SK-N-SH (cell line): ENCODE results near the gene FMO5. TPM values are rescaled to one million over a fixed set of nuclear protein-coding genes. Genes with fewer than 3 reads are reported as not detected.

Source experiments
- CTCF ChIA-PET: fragments of 300-600, 350-600 bp; formaldehyde crosslinking; extraction: SDS; loops from one replicate; lab custom pipeline; 2021; lab: Yijun Ruan, JAX
- POLR2A ChIA-PET: fragments of 350-600 bp; sonication (Branson Sonifier 250); formaldehyde crosslinking; extraction: SDS; loops from one replicate; lab custom pipeline; 2020; ENCODE audit warnings: antibody characterized with exemption, inconsistent platforms; lab: Yijun Ruan, JAX
- DNase-seq: peaks from one replicate; pipeline ENCODE4 v3.0.0; 2012
- H2AFZ ChIP-seq: fragments of 200-600 bp; sonication (generic); 2 replicates; pipeline ENCODE4 v1.8.1; 2016; ENCODE audit warnings: antibody characterized with exemption, mild to moderate bottlenecking, low read depth
- H3F3A ChIP-seq: fragments of 200-600 bp; sonication (generic); replicated peaks from 2 replicates; pipeline ENCODE3; 2016; ENCODE audit warnings: antibody characterized with exemption, mild to moderate bottlenecking; ENCODE audit not compliant: insufficient read depth
- H3K27ac ChIP-seq, 2 experiments: fragments of 200-500 bp in 1 of 2; fragments of 200-600 bp in 1 of 2; sonication (Bioruptor generic) in 1 of 2; sonication (generic), shearing (Covaris generic) in 1 of 2; 2 replicates each; pipeline versions ENCODE4 v1.5.1 to v1.6.1; 2014 to 2016; ENCODE audit warnings: low read depth in 2 of 2, inconsistent platforms in 1 of 2, low read length in 1 of 2, mild to moderate bottlenecking in 1 of 2, mixed read lengths in 1 of 2
- H3K27me3 ChIP-seq: fragments of 200-600 bp; sonication (generic), shearing (Covaris generic); 2 replicates; pipeline ENCODE4 v1.6.1; 2016; ENCODE audit warnings: mixed run types; ENCODE audit not compliant: insufficient read depth
- H3K36me3 ChIP-seq, 2 experiments: fragments of 200-500 bp in 1 of 2; fragments of 200-600 bp in 1 of 2; sonication (Bioruptor generic) in 1 of 2; sonication (generic) in 1 of 2; replicated peaks in 1 of 2; 2 replicates each; pipeline versions ENCODE3 to v1.5.1; 2014 to 2016; ENCODE audit warnings: low read length in 1 of 2, mild to moderate bottlenecking in 1 of 2; ENCODE audit not compliant: insufficient read depth in 2 of 2, control insufficient read depth in 1 of 2
- H3K4me1 ChIP-seq, 2 experiments: fragments of 200-500 bp in 1 of 2; fragments of 200-600 bp in 1 of 2; sonication (Bioruptor generic) in 1 of 2; sonication (generic), shearing (Covaris generic) in 1 of 2; 2 replicates each; pipeline versions ENCODE4 v1.5.1 to v1.6.1; 2014 to 2016; ENCODE audit warnings: low read depth in 1 of 2, low read length in 1 of 2, mixed run types in 1 of 2; ENCODE audit not compliant: insufficient read depth in 2 of 2, control insufficient read depth in 1 of 2
- H3K4me2 ChIP-seq: fragments of 200-600 bp; sonication (generic), shearing (Covaris generic); 2 replicates; pipeline ENCODE4 v1.6.1; 2017; ENCODE audit warnings: mixed run types
- H3K4me3 ChIP-seq, 2 experiments: fragments of 200-500 bp in 1 of 2; fragments of 200-600 bp in 1 of 2; sonication (Bioruptor generic) in 1 of 2; sonication (generic), shearing (Covaris generic) in 1 of 2; 2 replicates each; pipeline versions ENCODE4 v1.5.1 to v1.8.1; 2014 to 2016; ENCODE audit warnings: low read depth in 2 of 2, inconsistent platforms in 1 of 2, low read length in 1 of 2, mild to moderate bottlenecking in 1 of 2, mixed read lengths in 1 of 2, moderate library complexity in 1 of 2
- H3K79me2 ChIP-seq: fragments of 200-600 bp; sonication (generic); 2 replicates; pipeline ENCODE4 v1.8.1; 2017; ENCODE audit warnings: mild to moderate bottlenecking; ENCODE audit not compliant: insufficient read depth
- H3K9ac ChIP-seq: fragments of 200-600 bp; sonication (generic); 2 replicates; pipeline ENCODE4 v1.6.1; 2017; ENCODE audit warnings: mixed run types
- H3K9me2 ChIP-seq: fragments of 200-600 bp; sonication (generic); 2 replicates; pipeline ENCODE4 v1.6.1; 2017; ENCODE audit warnings: mixed run types
- H3K9me3 ChIP-seq: fragments of 200-600 bp; sonication (generic); 2 replicates; pipeline ENCODE4 v1.6.1; 2017; ENCODE audit warnings: mixed run types, mild to moderate bottlenecking, moderate library complexity
- H4K20me1 ChIP-seq: fragments of 200-600 bp; sonication (generic); 2 replicates; pipeline ENCODE4 v1.6.1; 2017; ENCODE audit warnings: mild to moderate bottlenecking, mixed run types; ENCODE audit not compliant: insufficient read depth
- CHD2 ChIP-seq: fragments of 150-350 bp; IDR thresholded peaks from 2 replicates; pipeline ENCODE4 v1.6.1; 2018; ENCODE audit warnings: low read length; ENCODE audit not compliant: partially characterized antibody
- EZH2phosphoT487 ChIP-seq: fragments of 200-600 bp; sonication (generic); IDR thresholded peaks from 2 replicates; pipeline ENCODE4 v1.6.1; 2017; ENCODE audit warnings: low read depth, mixed run types, mild to moderate bottlenecking, antibody characterized with exemption, moderate library complexity, borderline replicate concordance
- FOXJ3 ChIP-seq: sonication (generic); formaldehyde crosslinking; IDR thresholded peaks from 2 replicates; pipeline ENCODE4 v1.5.1; 2020; ENCODE audit warnings: mild to moderate bottlenecking, missing genetic modification reagents
- GABPA ChIP-seq: IDR thresholded peaks from 2 replicates; pipeline ENCODE4 v1.4.0; 2012; ENCODE audit warnings: low read depth, mild to moderate bottlenecking
- GATA2 ChIP-seq: sonication (generic); formaldehyde crosslinking; IDR thresholded peaks from 2 replicates; pipeline ENCODE4 v1.5.0; 2020; ENCODE audit warnings: mild to moderate bottlenecking, missing genetic modification reagents
- MEF2A ChIP-seq: IDR thresholded peaks from 2 replicates; pipeline ENCODE4 v1.4.0; 2012; ENCODE audit warnings: low read depth, borderline replicate concordance
- MXI1 ChIP-seq: IDR thresholded peaks from 2 replicates; pipeline ENCODE4 v1.6.1; 2012; ENCODE audit warnings: mild to moderate bottlenecking, low read depth, low read length, improper control_type of control experiment
- NFIC ChIP-seq: IDR thresholded peaks from 2 replicates; pipeline ENCODE4 v1.4.0; 2012; ENCODE audit warnings: borderline replicate concordance
- NRF1 ChIP-seq: IDR thresholded peaks from 2 replicates; pipeline ENCODE4 v1.6.1; 2012; ENCODE audit warnings: low read depth, mild to moderate bottlenecking, low read length
- RAD21 ChIP-seq: IDR thresholded peaks from 2 replicates; pipeline ENCODE4 v1.6.1; 2012; ENCODE audit warnings: mild to moderate bottlenecking, low read length
- RFX5 ChIP-seq: IDR thresholded peaks from 2 replicates; pipeline ENCODE4 v1.6.1; 2012; ENCODE audit warnings: mild to moderate bottlenecking, improper control_type of control experiment, low read length
- TEAD4 ChIP-seq: IDR thresholded peaks from 2 replicates; pipeline ENCODE4 v1.4.0; 2012; ENCODE audit warnings: mild to moderate bottlenecking, borderline replicate concordance; ENCODE audit not compliant: insufficient read depth
- YY1 ChIP-seq: IDR thresholded peaks from 2 replicates; pipeline ENCODE4 v1.4.0; 2012; ENCODE audit warnings: low read depth, mild to moderate bottlenecking
- WGBS: methylation state at CpG from one replicate; pipeline ENCODE4 v1.1.6; 2017; ENCODE audit warnings: low lambda C conversion rate; 5-methylcytosine and 5-hydroxymethylcytosine counted together
- polyA plus RNA-seq, 3 experiments: library from polyadenylated mRNA; depleted of rRNA; stranded (reverse); fragments of >200 nt; gene quantifications; 2 replicates each; pipeline ENCODE4 v1.2.3, GENCODE V29; 2012
- TF ChIP-seq, protein P1 (sequence below): IDR thresholded peaks from 2 replicates; pipeline ENCODE4; 2012
- TF ChIP-seq, protein P2 (sequence below): fragments of 150-350 bp; IDR thresholded peaks from 2 replicates; pipeline ENCODE4 v1.6.1; 2016; ENCODE audit warnings: mild to moderate bottlenecking, low read depth, low read length
- TF ChIP-seq, protein P3 (sequence below): IDR thresholded peaks from 2 replicates; pipeline ENCODE4 v1.4.0; 2012; ENCODE audit warnings: low read depth
- TF ChIP-seq, protein P4 (sequence below): IDR thresholded peaks from 2 replicates; pipeline ENCODE4 v1.4.0; 2012; ENCODE audit warnings: low read depth, borderline replicate concordance
- TF ChIP-seq, protein P5 (sequence below): fragments of 150-350 bp; IDR thresholded peaks from 2 replicates; pipeline ENCODE4 v1.6.1; 2017; ENCODE audit warnings: antibody characterized with exemption, low read length, low read depth, borderline replicate concordance

The FMO5 gene
- polyA plus RNA-seq, 1 of the 3 experiments (the other 2 are of a cell fraction) = 0.30 TPM

DNA sequence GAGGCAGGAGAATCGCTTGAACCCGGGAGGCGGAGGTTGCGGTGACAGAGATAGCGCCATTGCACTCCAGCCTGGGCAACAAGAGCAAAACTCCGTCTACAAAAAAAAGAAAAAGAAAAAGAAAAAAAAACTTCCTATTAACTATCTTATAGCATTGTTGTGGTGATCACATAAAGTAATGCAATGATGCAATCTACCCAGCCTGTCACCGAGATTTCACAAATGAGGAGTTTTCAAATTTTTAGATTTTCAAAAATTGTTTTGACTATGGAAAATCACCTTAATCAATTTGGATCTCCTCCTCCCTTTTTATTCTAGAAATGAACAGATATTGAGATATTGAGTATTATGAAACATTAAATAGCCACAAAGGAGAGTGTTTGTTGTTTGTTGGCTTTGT, 8.0 kb downstream of the FMO5 start:
- no peak for DNase-seq
- WGBS = 75% methylated on average over 7 of the region's 7 CpGs
- TF ChIP-seq CHD2 (no peak), FOXJ3 (no peak), MEF2A (no peak), YY1 (no peak), RAD21 (no peak), NRF1 (no peak), GABPA (no peak), NFIC (no peak), MXI1 (no peak), TEAD4 (no peak), GATA2 (CRISPR knock-in tag) (no peak), EZH2phosphoT487 (no peak), RFX5 (no peak)
- TF ChIP-seq, protein P1, sequence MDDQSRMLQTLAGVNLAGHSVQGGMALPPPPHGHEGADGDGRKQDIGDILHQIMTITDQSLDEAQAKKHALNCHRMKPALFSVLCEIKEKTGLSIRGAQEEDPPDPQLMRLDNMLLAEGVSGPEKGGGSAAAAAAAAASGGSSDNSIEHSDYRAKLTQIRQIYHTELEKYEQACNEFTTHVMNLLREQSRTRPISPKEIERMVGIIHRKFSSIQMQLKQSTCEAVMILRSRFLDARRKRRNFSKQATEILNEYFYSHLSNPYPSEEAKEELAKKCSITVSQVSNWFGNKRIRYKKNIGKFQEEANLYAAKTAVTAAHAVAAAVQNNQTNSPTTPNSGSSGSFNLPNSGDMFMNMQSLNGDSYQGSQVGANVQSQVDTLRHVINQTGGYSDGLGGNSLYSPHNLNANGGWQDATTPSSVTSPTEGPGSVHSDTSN = no peak
- TF ChIP-seq, protein P2, sequence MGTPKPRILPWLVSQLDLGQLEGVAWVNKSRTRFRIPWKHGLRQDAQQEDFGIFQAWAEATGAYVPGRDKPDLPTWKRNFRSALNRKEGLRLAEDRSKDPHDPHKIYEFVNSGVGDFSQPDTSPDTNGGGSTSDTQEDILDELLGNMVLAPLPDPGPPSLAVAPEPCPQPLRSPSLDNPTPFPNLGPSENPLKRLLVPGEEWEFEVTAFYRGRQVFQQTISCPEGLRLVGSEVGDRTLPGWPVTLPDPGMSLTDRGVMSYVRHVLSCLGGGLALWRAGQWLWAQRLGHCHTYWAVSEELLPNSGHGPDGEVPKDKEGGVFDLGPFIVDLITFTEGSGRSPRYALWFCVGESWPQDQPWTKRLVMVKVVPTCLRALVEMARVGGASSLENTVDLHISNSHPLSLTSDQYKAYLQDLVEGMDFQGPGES = no peak
- TF ChIP-seq, protein P3, sequence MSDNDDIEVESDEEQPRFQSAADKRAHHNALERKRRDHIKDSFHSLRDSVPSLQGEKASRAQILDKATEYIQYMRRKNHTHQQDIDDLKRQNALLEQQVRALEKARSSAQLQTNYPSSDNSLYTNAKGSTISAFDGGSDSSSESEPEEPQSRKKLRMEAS = no peak
- TF ChIP-seq, protein P4, sequence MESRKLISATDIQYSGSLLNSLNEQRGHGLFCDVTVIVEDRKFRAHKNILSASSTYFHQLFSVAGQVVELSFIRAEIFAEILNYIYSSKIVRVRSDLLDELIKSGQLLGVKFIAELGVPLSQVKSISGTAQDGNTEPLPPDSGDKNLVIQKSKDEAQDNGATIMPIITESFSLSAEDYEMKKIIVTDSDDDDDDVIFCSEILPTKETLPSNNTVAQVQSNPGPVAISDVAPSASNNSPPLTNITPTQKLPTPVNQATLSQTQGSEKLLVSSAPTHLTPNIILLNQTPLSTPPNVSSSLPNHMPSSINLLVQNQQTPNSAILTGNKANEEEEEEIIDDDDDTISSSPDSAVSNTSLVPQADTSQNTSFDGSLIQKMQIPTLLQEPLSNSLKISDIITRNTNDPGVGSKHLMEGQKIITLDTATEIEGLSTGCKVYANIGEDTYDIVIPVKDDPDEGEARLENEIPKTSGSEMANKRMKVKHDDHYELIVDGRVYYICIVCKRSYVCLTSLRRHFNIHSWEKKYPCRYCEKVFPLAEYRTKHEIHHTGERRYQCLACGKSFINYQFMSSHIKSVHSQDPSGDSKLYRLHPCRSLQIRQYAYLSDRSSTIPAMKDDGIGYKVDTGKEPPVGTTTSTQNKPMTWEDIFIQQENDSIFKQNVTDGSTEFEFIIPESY = no peak
- TF ChIP-seq, protein P5, sequence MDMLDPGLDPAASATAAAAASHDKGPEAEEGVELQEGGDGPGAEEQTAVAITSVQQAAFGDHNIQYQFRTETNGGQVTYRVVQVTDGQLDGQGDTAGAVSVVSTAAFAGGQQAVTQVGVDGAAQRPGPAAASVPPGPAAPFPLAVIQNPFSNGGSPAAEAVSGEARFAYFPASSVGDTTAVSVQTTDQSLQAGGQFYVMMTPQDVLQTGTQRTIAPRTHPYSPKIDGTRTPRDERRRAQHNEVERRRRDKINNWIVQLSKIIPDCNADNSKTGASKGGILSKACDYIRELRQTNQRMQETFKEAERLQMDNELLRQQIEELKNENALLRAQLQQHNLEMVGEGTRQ = no peak
- Histone ChIP-seq H3K4me2 (no peak overlapping the region), H3K4me1 (no peaks in the 10 kb centered on the region; a peak in 1 of 4 replicates), H3K9ac (no peak overlapping the region), H3K9me3 (no peaks in the 10 kb centered on the region), H3K9me2 (no peaks in the 10 kb centered on the region), H3K27ac (no peak overlapping the region), H3F3A (no peaks in the 10 kb centered on the region), H3K36me3 (no peaks in the 10 kb centered on the region), H3K4me3 (no peak overlapping the region), H3K79me2 (no peaks in the 10 kb centered on the region), H2AFZ (no peak overlapping the region), H4K20me1 (no peaks in the 10 kb centered on the region), H3K27me3 (no peaks in the 10 kb centered on the region)
- POLR2A ChIA-PET = no interaction called here
- CTCF ChIA-PET = no interaction called here
